Kidney (tissue), 14 donors: ENCODE results near the gene ZNF423. TPM values are rescaled to one million over a fixed set of nuclear protein-coding genes. Genes with fewer than 3 reads are reported as not detected.

Source experiments
- DNase-seq, 5 donors: peaks; one replicate each; pipeline ENCODE4 v3.0.0-alpha.2; 2013 to 2020
- FAIRE-seq: peaks from 2 replicates; lab custom pipeline; 2012; peaks lifted over from hg19 to GRCh38; lab: Jason Lieb, UNC
- H3K27ac ChIP-seq, 2 donors: one replicate each; pipeline ENCODE4 v1.7.0; 2013; ENCODE audit warnings: low read depth in 2 of 2, low read length in 2 of 2, inconsistent platforms in 1 of 2
- H3K27me3 ChIP-seq: one replicate; pipeline ENCODE4 v1.7.1; 2013; ENCODE audit warnings: low read length, inconsistent platforms; ENCODE audit not compliant: control insufficient read depth, insufficient read depth
- H3K36me3 ChIP-seq, 3 donors: one replicate each; pipeline versions ENCODE4 v1.7.0 to v1.7.1; 2013; ENCODE audit warnings: low read length in 3 of 3, control low read depth in 1 of 3, inconsistent platforms in 1 of 3; ENCODE audit not compliant: insufficient read depth in 3 of 3, control insufficient read depth in 2 of 3
- H3K4me1 ChIP-seq, 3 donors: one replicate each; pipeline versions ENCODE4 v1.7.0 to v1.7.1; 2013; ENCODE audit warnings: low read length in 3 of 3, inconsistent platforms in 1 of 3, low read depth in 1 of 3; ENCODE audit not compliant: control insufficient read depth in 2 of 3, insufficient read depth in 2 of 3
- H3K4me3 ChIP-seq, 3 donors: one replicate each; pipeline versions ENCODE4 v1.7.0 to v1.8.1; 2013; ENCODE audit warnings: low read length in 3 of 3, control low read depth in 1 of 3, inconsistent platforms in 1 of 3
- H3K9ac ChIP-seq, 3 donors: one replicate each; pipeline versions ENCODE4 v1.7.0 to v1.7.1; 2013; ENCODE audit warnings: low read length in 3 of 3, control low read depth in 1 of 3, inconsistent platforms in 1 of 3
- H3K9me3 ChIP-seq, 3 donors: one replicate each; pipeline versions ENCODE4 v1.7.0 to v1.7.1; 2013; ENCODE audit warnings: low read length in 3 of 3, control low read depth in 1 of 3, inconsistent platforms in 1 of 3; ENCODE audit not compliant: control insufficient read depth in 2 of 3, insufficient read depth in 1 of 3
- intact Hi-C: fragments of 100-400 bp; cut with DNase I; formaldehyde crosslinking; loops from one replicate; pipeline ENCODE4 v1.11.1; 2022
- polyA plus RNA-seq: library from polyadenylated mRNA; stranded (reverse); fragments of 350-450 nt; fragmentation: Illumina TruSeq; extraction: RNeasy Lipid Tissue Mini Kit (QIAGEN cat#74804); gene quantifications from one replicate; pipeline ENCODE4 v1.2.3, GENCODE V29; 2014; ENCODE audit warnings: low read depth, low replicate concordance; ENCODE audit not compliant: insufficient read depth
- total RNA-seq: library from RNA; stranded (reverse); fragmentation: NEBNext Ultra II Directional; extraction: Animal tissue kit (Norgen Biotek cat#: 25700); gene quantifications from one replicate; pipeline ENCODE4 v1.2.1, GENCODE V29; 2021
- TF ChIP-seq, protein P1 (sequence below): IDR thresholded peaks from 3 replicates; pipeline ENCODE4 v1.5.1; 2012; ENCODE audit warnings: mild to moderate bottlenecking, moderate library complexity, borderline replicate concordance; ENCODE audit not compliant: insufficient read depth; ENCODE audit errors: extremely low read depth
- donor health status: control.
- donor health status: control.
- donor health status: control.
- donor health status: control.
- donor health status: control.
- donor health status: DM: yes; HTN: yes; CAD: no.
- donor health status: Normal renal cell carcinoma (clear cell type).

ZNF423 gene
- total and polyA plus RNA-seq, 2 donors from 2014 or later: 2.0 to 8.4 TPM

DNA sequence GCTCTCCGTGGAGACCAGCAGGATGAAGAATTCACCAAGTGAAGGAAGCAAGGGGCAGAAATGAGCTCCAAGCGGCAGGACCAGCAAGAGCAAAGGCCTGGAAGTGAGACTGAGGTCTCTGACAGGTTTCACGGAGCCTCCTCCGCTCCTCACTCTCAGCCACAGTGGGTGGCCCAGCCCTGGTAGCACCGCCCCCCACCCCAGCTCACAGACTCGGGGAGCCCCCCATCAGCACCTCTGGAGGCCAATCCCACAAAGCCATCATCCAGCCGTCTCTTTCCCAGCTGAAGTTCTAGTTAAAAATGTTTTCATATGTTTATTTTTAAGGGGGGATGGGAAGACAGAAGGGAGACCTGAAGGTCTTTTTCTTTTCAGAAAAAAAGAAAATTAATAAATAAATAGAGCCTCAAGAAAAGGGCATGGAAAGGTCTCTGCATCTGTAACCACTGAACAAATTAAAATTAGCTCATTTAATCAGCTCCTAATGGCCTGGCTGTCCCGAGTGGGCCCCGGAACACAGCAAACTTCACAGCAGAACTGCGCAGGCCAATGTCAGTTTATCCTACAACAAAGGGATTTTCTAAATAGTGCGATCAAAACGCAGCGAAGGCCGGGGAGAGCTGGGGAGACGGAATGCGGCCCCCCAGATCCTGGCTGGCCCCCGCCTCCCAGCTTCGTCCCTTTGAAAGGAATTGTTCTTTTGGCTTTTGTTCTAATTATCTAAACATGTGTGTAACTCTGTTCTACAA, 190.3 kb downstream of the ZNF423 start:
- no peak overlapping the region for H3K9ac ChIP-seq
- H3K4me1 ChIP-seq: peaks cover 0 to 2% (median 0%) of the 10 kb centered on the region in 3 donors
- FAIRE-seq: no peak
- intact Hi-C loops: no loop called here
- no peak overlapping the region for H3K4me3 ChIP-seq
- TF ChIP-seq, protein P1, sequence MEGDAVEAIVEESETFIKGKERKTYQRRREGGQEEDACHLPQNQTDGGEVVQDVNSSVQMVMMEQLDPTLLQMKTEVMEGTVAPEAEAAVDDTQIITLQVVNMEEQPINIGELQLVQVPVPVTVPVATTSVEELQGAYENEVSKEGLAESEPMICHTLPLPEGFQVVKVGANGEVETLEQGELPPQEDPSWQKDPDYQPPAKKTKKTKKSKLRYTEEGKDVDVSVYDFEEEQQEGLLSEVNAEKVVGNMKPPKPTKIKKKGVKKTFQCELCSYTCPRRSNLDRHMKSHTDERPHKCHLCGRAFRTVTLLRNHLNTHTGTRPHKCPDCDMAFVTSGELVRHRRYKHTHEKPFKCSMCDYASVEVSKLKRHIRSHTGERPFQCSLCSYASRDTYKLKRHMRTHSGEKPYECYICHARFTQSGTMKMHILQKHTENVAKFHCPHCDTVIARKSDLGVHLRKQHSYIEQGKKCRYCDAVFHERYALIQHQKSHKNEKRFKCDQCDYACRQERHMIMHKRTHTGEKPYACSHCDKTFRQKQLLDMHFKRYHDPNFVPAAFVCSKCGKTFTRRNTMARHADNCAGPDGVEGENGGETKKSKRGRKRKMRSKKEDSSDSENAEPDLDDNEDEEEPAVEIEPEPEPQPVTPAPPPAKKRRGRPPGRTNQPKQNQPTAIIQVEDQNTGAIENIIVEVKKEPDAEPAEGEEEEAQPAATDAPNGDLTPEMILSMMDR: no peak
- no peaks in the 10 kb centered on the region for H3K27me3 ChIP-seq
- DNase-seq: no peak
- no peaks in the 10 kb centered on the region for H3K36me3 ChIP-seq
- no peaks in the 10 kb centered on the region for H3K9me3 ChIP-seq
- H3K27ac ChIP-seq: no peak overlapping the region

DNA sequence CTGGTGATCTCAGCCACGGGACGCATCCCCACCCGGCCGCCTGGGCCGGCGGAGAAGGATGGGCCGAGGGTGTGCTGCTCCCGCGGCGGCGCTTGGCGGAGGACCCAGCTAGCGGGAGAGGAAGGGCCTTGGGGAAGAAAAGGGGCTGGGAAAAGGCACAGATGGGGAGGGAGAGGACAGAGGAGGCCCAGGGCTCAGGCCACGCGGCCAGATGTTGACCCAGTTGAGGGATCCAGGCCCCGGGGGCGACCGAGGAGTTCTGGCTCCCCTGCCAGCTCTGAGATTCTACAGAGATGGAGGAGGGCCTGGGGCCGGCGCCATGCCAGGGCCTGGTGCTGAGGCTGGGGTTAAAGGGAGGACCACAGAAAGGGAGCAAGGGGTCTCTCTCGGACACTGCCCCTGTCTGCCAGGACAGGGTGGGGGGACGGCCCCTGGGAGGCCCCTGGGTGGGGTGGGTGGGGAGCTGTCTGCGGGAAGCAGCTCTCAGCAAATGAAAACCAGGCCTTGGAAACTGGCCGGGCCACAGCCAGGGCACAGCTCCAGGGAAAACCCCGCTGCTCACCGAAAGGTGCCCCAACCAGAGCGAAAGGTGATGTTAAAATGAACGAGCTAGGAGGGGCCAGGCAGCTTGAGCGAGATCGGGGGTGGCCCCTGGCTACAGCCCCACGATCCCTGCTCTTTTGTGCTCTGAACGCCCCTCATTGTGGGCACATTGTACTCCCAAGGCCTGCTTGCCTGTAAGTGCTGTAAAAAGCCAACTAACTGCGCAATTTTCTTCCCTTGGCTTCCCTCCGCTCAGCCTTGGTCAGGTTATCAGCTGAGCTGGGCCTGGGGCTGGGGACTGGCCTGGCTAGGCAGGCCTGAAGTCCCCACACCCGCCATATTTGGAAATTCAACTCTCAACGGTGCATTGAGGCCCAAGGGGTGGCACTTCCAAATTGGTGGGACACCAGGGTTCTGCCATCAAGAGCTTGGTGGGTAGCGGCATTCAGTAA, 191.4 kb downstream of the ZNF423 start:
- Histone ChIP-seq H3K4me3 (no peak overlapping the region), H3K9me3 (no peaks in the 10 kb centered on the region), H3K9ac (no peak overlapping the region), H3K27me3 (no peaks in the 10 kb centered on the region), H3K4me1 (peaks cover 0 to 2% (median 0%) of the 10 kb centered on the region in 3 donors), H3K36me3 (no peaks in the 10 kb centered on the region), H3K27ac (no peak overlapping the region)
- FAIRE-seq (no peak), DNase-seq (peak in 2 of 5 donors; percentile 66 to 82)
- intact Hi-C loops: no loop called here
- TF ChIP-seq, protein P1: no peak

DNA sequence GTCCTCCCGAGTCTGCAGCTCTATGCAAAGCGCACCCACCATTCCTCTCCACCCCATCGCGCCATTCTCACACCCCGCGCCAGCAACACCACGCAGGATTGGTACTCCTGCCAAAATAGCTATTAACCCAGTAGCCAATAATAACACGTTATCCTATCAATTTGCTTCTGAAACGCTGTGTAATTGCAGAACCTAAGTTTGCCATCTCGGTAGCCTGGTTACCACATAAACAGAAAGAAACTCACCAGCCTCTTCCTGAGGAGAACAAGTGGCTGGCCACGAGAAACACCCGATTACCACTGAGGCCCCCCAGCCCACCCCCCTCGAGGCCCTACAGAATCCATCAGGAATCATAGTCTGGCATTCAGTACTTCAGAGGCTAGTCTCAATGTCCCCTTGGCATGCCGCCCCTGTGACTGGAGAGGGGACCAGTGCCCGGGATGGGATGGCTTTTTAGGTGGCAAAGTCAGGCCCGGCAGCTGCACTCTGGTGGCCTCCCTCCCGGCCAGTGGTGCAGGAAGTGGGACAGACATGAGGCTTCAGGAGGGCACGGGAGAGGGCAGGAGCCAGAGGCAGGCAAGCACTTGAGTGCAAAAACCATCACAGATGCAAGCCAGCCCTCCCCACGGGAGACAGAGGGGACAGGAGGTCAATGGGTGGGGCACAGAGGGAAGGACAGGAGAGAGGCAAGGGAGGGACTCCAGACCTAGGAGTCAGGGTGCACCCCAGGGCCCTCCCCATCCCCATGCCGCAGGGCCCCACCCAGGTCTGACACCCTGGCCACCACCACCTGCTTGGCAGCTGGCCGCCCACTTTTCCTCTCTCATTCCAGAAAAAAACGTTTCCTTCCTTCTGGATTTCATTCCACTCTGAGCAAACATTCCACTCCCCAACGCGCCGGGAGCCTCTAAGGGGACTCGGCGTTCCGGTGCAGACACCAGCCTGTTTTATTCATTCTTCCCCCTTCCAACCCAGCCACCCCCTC, 192.5 kb downstream of the ZNF423 start:
- Histone ChIP-seq H3K27ac (no peak overlapping the region), H3K9ac (no peak overlapping the region), H3K27me3 (no peaks in the 10 kb centered on the region), H3K36me3 (no peaks in the 10 kb centered on the region), H3K4me3 (no peak overlapping the region), H3K4me1 (peaks cover 0 to 2% (median 0%) of the 10 kb centered on the region in 3 donors), H3K9me3 (no peaks in the 10 kb centered on the region)
- peak in 1 of 5 donors; percentile 44 for DNase-seq
- TF ChIP-seq, protein P1: no peak
- FAIRE-seq: no peak
- intact Hi-C loops: no loop called here
